BLaER1 treated with 17β-estradiol and CSF1 and Interleukin-3, amounts not matched to agents 10 nM and 100 nM (cell line): ENCODE results near the gene LCN12.
A peak's percentile ranks its signal among the peaks of the same experiment; 100 is the strongest.

Experiments
- H3K27ac ChIP-seq, 11 experiments: shearing (Covaris generic); formaldehyde crosslinking; 2 replicates each; pipeline ENCODE4 v1.8.1; 2022
- H3K27me3 ChIP-seq, 11 experiments: shearing (Covaris generic); formaldehyde crosslinking; 2 replicates each; pipeline ENCODE4 v1.8.1; 2022
- H3K36me3 ChIP-seq, 11 experiments: shearing (Covaris generic); formaldehyde crosslinking; 2 replicates each; pipeline ENCODE4 v1.8.1; 2022
- H3K4me1 ChIP-seq, 10 experiments: shearing (Covaris generic); formaldehyde crosslinking; 2 replicates each; pipeline ENCODE4 v1.8.1; 2022
- H3K4me2 ChIP-seq, 11 experiments: shearing (Covaris generic); formaldehyde crosslinking; 2 replicates each; pipeline ENCODE4 v1.8.1; 2022
- H3K4me3 ChIP-seq, 10 experiments: shearing (Covaris generic); formaldehyde crosslinking; 2 replicates each; pipeline ENCODE4 v1.8.1; 2022
- H3K9ac ChIP-seq, 11 experiments: shearing (Covaris generic); formaldehyde crosslinking; 2 replicates each; pipeline ENCODE4 v1.8.1; 2022
- H3K9me3 ChIP-seq, 11 experiments: shearing (Covaris generic); formaldehyde crosslinking; replicated peaks in 1 of 11; 2 replicates each; pipeline ENCODE4 v1.8.1; 2022
- H4K20me1 ChIP-seq, 11 experiments: shearing (Covaris generic); formaldehyde crosslinking; 2 replicates each; pipeline ENCODE4 v1.8.1; 2022
- Cebpa-rat ChIP-seq, 11 experiments: shearing (Covaris generic); IDR thresholded peaks; 2 replicates each; pipeline ENCODE4 v1.8.1; 2022

Gene LCN12

GRCh38 chr9:136934277-136934676 lies 17.8 kb upstream of the LCN12 start:
- Histone ChIP-seq H3K36me3 (peaks cover 8 to 81% (median 63%) of the 10 kb centered on the region in 11 experiments), H3K4me2 (peak overlapping the region in 4 of 11 experiments; percentile 44 to 65 (median 61); a peak in 5 of 22 replicates), H4K20me1 (peaks cover 2 to 27% (median 5%) of the 10 kb centered on the region in 11 experiments; a peak in 19 of 22 replicates), H3K27me3 (no peaks in the 10 kb centered on the region), H3K4me3 (no peak overlapping the region), H3K4me1 (peaks cover 0 to 74% (median 20%) of the 10 kb centered on the region in 10 experiments; a peak in 16 of 20 replicates), H3K9ac (no peak overlapping the region), H3K9me3 (peaks cover 0 to 10% (median 0%) of the 10 kb centered on the region in 11 experiments; a peak in 4 of 22 replicates), H3K27ac (peak overlapping the region in 2 of 11 experiments; percentile 45 to 58; a peak in 4 of 22 replicates)
- no peak for TF ChIP-seq Cebpa-rat (IDR thresholded peaks at IDR 0.05)

- Histone ChIP-seq H3K36me3 (peaks cover 21 to 81% (median 63%) of the 10 kb centered on the region in 11 experiments), H3K9me3 (peaks cover 0 to 10% (median 0%) of the 10 kb centered on the region in 11 experiments; a peak in 4 of 22 replicates), H3K4me2 (peak overlapping the region in 6 of 11 experiments; percentile 15 to 65 (median 52); a peak in 12 of 22 replicates)
These were observed 16.4 kb upstream of the LCN12 start for GRCh38 chr9:136935651-136936050.

GRCh38 chr9:136936645-136937170 lies 15.4 kb upstream of the LCN12 start:
- no peaks in the 10 kb centered on the region for H3K27me3 ChIP-seq
- no peak for TF ChIP-seq Cebpa-rat (IDR thresholded peaks at IDR 0.05)

More at GRCh38 chr9:136935651-136936050, 16.4 kb upstream of the LCN12 start:
- Histone ChIP-seq H3K27ac (peak overlapping the region in 3 of 11 experiments; percentile 30 to 58 (median 45); a peak in 6 of 22 replicates), H3K27me3 (no peaks in the 10 kb centered on the region), H4K20me1 (peaks cover 16 to 41% (median 19%) of the 10 kb centered on the region in 11 experiments; a peak in 21 of 22 replicates), H3K4me1 (peaks cover 0 to 88% (median 27%) of the 10 kb centered on the region in 10 experiments; a peak in 16 of 20 replicates), H3K9ac (no peak overlapping the region), H3K4me3 (no peak overlapping the region)
- TF ChIP-seq Cebpa-rat (IDR thresholded peaks at IDR 0.05), result no peak

GRCh38 chr9:136937186-136938001 lies 14.7 kb upstream of the LCN12 start:
- Histone ChIP-seq H3K27me3 (no peaks in the 10 kb centered on the region), H3K36me3 (peaks cover 39 to 86% (median 72%) of the 10 kb centered on the region in 11 experiments), H4K20me1 (peaks cover 33 to 58% (median 36%) of the 10 kb centered on the region in 11 experiments; a peak in 21 of 22 replicates), H3K4me1 (peaks cover 0 to 95% (median 30%) of the 10 kb centered on the region in 10 experiments; a peak in 16 of 20 replicates), H3K4me2 (peak overlapping the region in 1 of 11 experiments; percentile 10; a peak in 1 of 22 replicates), H3K9ac (0 out of 22 replicates have a peak overlapping the region, but pooled peaks of 1 of the 11 experiments have one; percentile 14), H3K9me3 (peaks cover 0 to 7% (median 0%) of the 10 kb centered on the region in 11 experiments; a peak in 4 of 22 replicates), H3K4me3 (no peak overlapping the region), H3K27ac (peak overlapping the region in 2 of 11 experiments; percentile 14 to 58; a peak in 3 of 22 replicates)
- no peak for TF ChIP-seq Cebpa-rat (IDR thresholded peaks at IDR 0.05)

More at GRCh38 chr9:136936645-136937170, 15.4 kb upstream of the LCN12 start:
- peaks cover 0 to 94% (median 27%) of the 10 kb centered on the region in 10 experiments; a peak in 16 of 20 replicates for H3K4me1 ChIP-seq
- peak overlapping the region in 3 of 11 experiments; percentile 1 to 58 (median 45); a peak in 4 of 22 replicates for H3K27ac ChIP-seq
- peaks cover 32 to 81% (median 66%) of the 10 kb centered on the region in 11 experiments for H3K36me3 ChIP-seq
- peak overlapping the region in 1 of 11 experiments; percentile 65; a peak in 1 of 22 replicates for H3K4me2 ChIP-seq
- H3K9ac ChIP-seq, result no peak overlapping the region
- H3K9me3 ChIP-seq, result peaks cover 0 to 7% (median 0%) of the 10 kb centered on the region in 11 experiments; a peak in 4 of 22 replicates
- peaks cover 26 to 51% (median 30%) of the 10 kb centered on the region in 11 experiments; a peak in 21 of 22 replicates for H4K20me1 ChIP-seq
- H3K4me3 ChIP-seq, result no peak overlapping the region

- Histone ChIP-seq H3K9me3 (peaks cover 0 to 7% (median 0%) of the 10 kb centered on the region in 11 experiments; a peak in 4 of 22 replicates), H3K36me3 (peaks cover 48 to 77% (median 67%) of the 10 kb centered on the region in 11 experiments), H3K4me3 (no peak overlapping the region), H3K27me3 (no peaks in the 10 kb centered on the region), H3K9ac (peak overlapping the region in 7 of 11 experiments; percentile 2 to 56 (median 31); a peak in 6 of 22 replicates), H4K20me1 (peaks cover 47 to 78% (median 55%) of the 10 kb centered on the region in 11 experiments; a peak in 21 of 22 replicates), H3K27ac (peak overlapping the region in 5 of 11 experiments; percentile 13 to 35 (median 19); a peak in 7 of 22 replicates), H3K4me2 (peak overlapping the region in 8 of 11 experiments; percentile 21 to 56 (median 40); a peak in 11 of 22 replicates), H3K4me1 (peaks cover 7 to 85% (median 42%) of the 10 kb centered on the region in 10 experiments; a peak in 19 of 20 replicates)
- TF ChIP-seq Cebpa-rat (IDR thresholded peaks at IDR 0.05), result no peak
These were observed 12.6 kb upstream of the LCN12 start for GRCh38 chr9:136939431-136939995.

GRCh38 chr9:136939996-136940525 lies 12.0 kb upstream of the LCN12 start:
- Histone ChIP-seq H3K9me3 (peaks cover 0 to 7% (median 0%) of the 10 kb centered on the region in 11 experiments; a peak in 4 of 22 replicates), H3K4me2 (peak overlapping the region in 2 of 11 experiments; percentile 56; a peak in 5 of 22 replicates), H3K27me3 (no peaks in the 10 kb centered on the region), H3K4me1 (peaks cover 11 to 82% (median 42%) of the 10 kb centered on the region in 10 experiments), H4K20me1 (peaks cover 47 to 78% (median 55%) of the 10 kb centered on the region in 11 experiments; a peak in 21 of 22 replicates), H3K36me3 (peaks cover 44 to 72% (median 63%) of the 10 kb centered on the region in 11 experiments), H3K9ac (peak overlapping the region in 3 of 11 experiments; percentile 26 to 56 (median 29); a peak in 4 of 22 replicates), H3K27ac (peak overlapping the region in 2 of 11 experiments; percentile 18 to 20; a peak in 3 of 22 replicates), H3K4me3 (no peak overlapping the region)
- TF ChIP-seq Cebpa-rat (IDR thresholded peaks at IDR 0.05), result no peak

GRCh38 chr9:136940526-136941230 lies 11.4 kb upstream of the LCN12 start:
- Histone ChIP-seq H4K20me1 (peaks cover 47 to 78% (median 55%) of the 10 kb centered on the region in 11 experiments; a peak in 21 of 22 replicates), H3K4me3 (no peak overlapping the region), H3K9me3 (peaks cover 0 to 7% (median 0%) of the 10 kb centered on the region in 11 experiments; a peak in 4 of 22 replicates), H3K4me2 (peak overlapping the region in 1 of 11 experiments; percentile 9; a peak in 1 of 22 replicates), H3K27ac (no peak overlapping the region), H3K9ac (peak overlapping the region in 1 of 11 experiments; percentile 4; a peak in 1 of 22 replicates), H3K4me1 (peaks cover 17 to 82% (median 42%) of the 10 kb centered on the region in 10 experiments), H3K27me3 (no peaks in the 10 kb centered on the region), H3K36me3 (peaks cover 44 to 67% (median 63%) of the 10 kb centered on the region in 11 experiments)
- no peak for TF ChIP-seq Cebpa-rat (IDR thresholded peaks at IDR 0.05)
